ENCODE data around the gene PET117.
"Not testable (repeated sequence)": the region's sequence is repeated elsewhere in the genome, so short reads cannot be mapped to it uniquely, and the experiment has no call there.

The PET117 gene

DNA sequence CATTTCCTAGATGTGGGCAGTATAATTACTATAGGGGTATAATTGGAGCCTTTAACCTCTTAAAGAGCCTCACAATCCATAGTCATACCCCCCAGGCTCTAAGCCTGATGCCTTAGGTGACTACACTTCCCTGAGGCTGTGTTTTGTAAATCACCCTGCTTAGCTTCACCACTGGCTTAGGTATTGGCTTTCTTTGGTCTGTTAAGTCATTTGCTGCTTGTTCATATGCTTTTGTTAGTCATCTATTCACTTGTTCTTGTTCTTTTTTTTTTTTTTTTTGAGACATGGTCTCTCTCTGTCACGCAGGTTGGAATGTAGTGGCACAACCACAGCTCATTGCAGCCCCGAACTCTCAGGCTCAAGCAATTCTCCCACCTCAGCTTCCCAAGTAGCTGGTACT, 26.7 kb downstream of the PET117 start:
- no peak for DNase-seq (ENCODE audit: low read depth in 2 of 2)

- DNase-seq (ENCODE audit: low read depth in 2 of 2) = no peak
Measured at GRCh38 chr20:18165553-18165952, 27.9 kb downstream of the PET117 start.

- no peak for DNase-seq (ENCODE audit: low read depth in 2 of 2)
Measured at GRCh38 chr20:18166241-18166881, 28.7 kb downstream of the PET117 start.

GRCh38 chr20:18166950-18167349, 29.3 kb downstream of the PET117 start:
- DNase-seq (ENCODE audit: low read depth in 2 of 2) = no peak

DNA sequence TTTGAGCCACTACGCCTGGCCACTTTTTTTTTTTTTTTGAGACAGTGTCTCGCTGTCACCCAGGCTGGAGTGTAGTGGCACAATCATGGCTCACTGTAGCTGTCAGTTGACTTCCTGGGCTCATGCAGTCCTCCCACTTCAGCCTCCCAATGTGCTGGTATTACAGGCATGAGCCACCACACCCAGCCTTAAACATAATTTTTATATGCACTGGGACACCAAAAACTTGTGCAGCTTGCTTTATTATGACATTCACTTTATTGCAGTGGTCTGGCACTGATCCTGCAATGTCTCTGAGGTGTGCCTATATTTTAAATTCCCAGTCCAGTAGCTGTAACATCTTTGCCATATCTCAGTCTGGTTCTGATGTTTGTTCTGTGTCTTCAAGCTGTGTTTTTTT, 34.7 kb downstream of the PET117 start:
- DNase-seq (ENCODE audit: low read depth in 2 of 2) = no peak

GRCh38 chr20:18174906-18175683, 37.4 kb downstream of the PET117 start:
- no peak for DNase-seq (ENCODE audit: low read depth in 2 of 2)

DNA sequence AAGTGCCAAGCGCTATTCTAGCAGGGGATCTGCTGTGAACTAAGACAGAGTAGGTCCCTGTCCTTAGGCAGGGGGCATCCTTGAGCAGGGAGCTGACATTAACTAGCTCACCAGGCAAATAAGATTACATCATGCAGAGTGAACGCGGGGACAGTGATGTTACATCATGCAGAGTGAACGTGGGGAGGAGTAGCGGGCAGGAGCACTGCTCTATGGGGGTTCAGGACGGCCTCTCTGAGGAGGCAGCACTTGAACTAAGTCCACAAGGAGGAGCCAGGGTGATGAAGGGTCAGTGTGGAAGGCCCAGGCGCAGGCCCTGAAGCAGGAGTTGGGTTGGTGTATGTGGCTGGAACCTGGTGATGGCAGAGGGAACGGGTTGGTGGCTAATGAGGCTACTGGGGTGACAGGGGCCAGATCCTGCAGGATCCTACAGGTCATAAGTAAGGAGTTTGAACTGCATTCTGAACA, 38.7 kb downstream of the PET117 start:
- DNase-seq (ENCODE audit: low read depth in 2 of 2) = no peak

GRCh38 chr20:18180366-18180765, 42.7 kb downstream of the PET117 start:
- DNase-seq (ENCODE audit: low read depth in 2 of 2) = not testable (repeated sequence)

DNA sequence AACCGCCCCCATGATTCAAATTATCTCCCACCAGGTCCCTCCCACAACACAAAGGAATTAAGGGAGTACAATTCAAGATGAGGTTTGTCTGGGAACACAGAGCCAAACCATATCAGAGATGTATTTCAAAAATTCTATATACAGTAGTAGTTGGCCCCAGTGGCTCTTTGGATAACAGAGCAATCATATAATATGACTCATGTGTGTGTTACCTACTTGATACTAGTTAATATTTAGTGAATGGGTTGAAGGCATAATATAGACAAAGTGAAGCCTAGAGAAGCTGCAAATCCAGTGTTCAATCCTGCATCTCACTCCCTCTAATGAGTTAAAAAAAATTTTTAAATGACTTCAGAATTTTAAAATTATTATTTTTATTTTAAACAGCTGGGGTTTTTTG, 43.2 kb downstream of the PET117 start:
- DNase-seq (ENCODE audit: low read depth in 2 of 2) = no peak

- no peak for DNase-seq (ENCODE audit: low read depth in 2 of 2)
Measured at GRCh38 chr20:18187020-18187419, 49.4 kb downstream of the PET117 start.

- no peak for DNase-seq (ENCODE audit: low read depth in 2 of 2)
Measured at GRCh38 chr20:18188434-18188833, 50.8 kb downstream of the PET117 start.

- no peak for DNase-seq (ENCODE audit: low read depth in 2 of 2)
Measured at GRCh38 chr20:18190338-18191233, 52.9 kb downstream of the PET117 start.

DNA sequence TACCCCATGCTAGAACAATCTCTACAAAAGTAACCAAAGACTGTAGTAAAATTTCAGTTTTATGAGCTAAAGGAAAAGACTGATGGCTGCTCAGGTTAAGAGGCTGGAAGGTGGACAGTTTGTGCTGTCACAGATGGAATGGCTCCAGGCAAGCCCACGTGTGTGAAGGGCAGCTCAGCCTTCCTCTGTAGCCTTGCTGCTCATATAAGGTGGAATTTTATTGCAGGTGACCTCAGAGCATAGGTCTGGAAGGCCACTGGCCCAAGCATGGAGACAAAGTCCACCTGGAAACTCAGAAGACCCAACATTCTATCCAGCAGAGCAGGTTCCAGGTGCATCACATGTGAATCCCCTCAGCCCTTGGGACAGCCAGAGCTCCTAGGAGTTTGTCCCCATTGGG, 53.6 kb downstream of the PET117 start:
- no peak for DNase-seq (ENCODE audit: low read depth in 2 of 2)

Data from stimulated activated CD4-positive, alpha-beta T cell treated with anti-CD3 and anti-CD28 coated beads, Interleukin-1b, Interleukin-23, amount 100 ng/mL, for 4 hours (primary cell).